BE2C (cell line): ENCODE measurements around the gene CIRBP.

Source experiments
- DNase-seq: peaks from one replicate; pipeline ENCODE4 v3.0.0-alpha.2; 2020
- H3K27me3 ChIP-seq: fragments of 250-450 bp; sonication (Bioruptor Pico); 2 replicates; pipeline ENCODE4 v1.5.1; 2020; ENCODE audit warnings: mild to moderate bottlenecking
- H3K36me3 ChIP-seq: fragments of 250-450 bp; sonication (Bioruptor Pico); 2 replicates; pipeline ENCODE4 v1.5.1; 2020; ENCODE audit warnings: mild to moderate bottlenecking
- H3K4me1 ChIP-seq: fragments of 250-450 bp; sonication (Bioruptor Pico); 2 replicates; pipeline ENCODE4 v1.5.1; 2020
- H3K4me3 ChIP-seq: 2 replicates; pipeline ENCODE4 v1.5.1; 2011; ENCODE audit warnings: low read depth, low read length
- H3K9me3 ChIP-seq: fragments of 250-450 bp; sonication (Bioruptor Pico); 2 replicates; pipeline ENCODE4 v1.5.1; 2020
- CTCF ChIP-seq: IDR thresholded peaks from 2 replicates; pipeline ENCODE4 v1.5.1; 2012; ENCODE audit warnings: mild to moderate bottlenecking, low read depth, low read length

Gene CIRBP

GRCh38 chr19:1276628-1277022 is 7.5 kb downstream of the CIRBP start:
- H3K4me1 ChIP-seq: peaks cover 9% of the 10 kb centered on the region
- H3K9me3 ChIP-seq: no peaks in the 10 kb centered on the region
- H3K36me3 ChIP-seq: peaks cover 45% of the 10 kb centered on the region
- no peaks in the 10 kb centered on the region for H3K27me3 ChIP-seq
- TF ChIP-seq CTCF: no peak
- peak overlapping the region; percentile 64 for H3K4me3 ChIP-seq
- no peak for DNase-seq

- peaks cover 40% of the 10 kb centered on the region for H3K36me3 ChIP-seq
- peaks cover 9% of the 10 kb centered on the region for H3K4me1 ChIP-seq
- H3K27me3 ChIP-seq: no peaks in the 10 kb centered on the region
- no peak for DNase-seq
- H3K4me3 ChIP-seq: no peak overlapping the region
- no peaks in the 10 kb centered on the region for H3K9me3 ChIP-seq
- no peak for TF ChIP-seq CTCF
Measured at GRCh38 chr19:1277061-1277460, 7.9 kb downstream of the CIRBP start.

- Histone ChIP-seq H3K27me3 (no peaks in the 10 kb centered on the region), H3K9me3 (no peaks in the 10 kb centered on the region), H3K4me1 (peaks cover 9% of the 10 kb centered on the region), H3K4me3 (no peak overlapping the region), H3K36me3 (peaks cover 33% of the 10 kb centered on the region)
- no peak for TF ChIP-seq CTCF
- DNase-seq: no peak
Measured at GRCh38 chr19:1278074-1278473, 8.9 kb downstream of the CIRBP start.

GRCh38 chr19:1278713-1279660 is 9.9 kb downstream of the CIRBP start:
- no peaks in the 10 kb centered on the region for H3K9me3 ChIP-seq
- TF ChIP-seq CTCF: no peak
- DNase-seq: no peak
- H3K4me3 ChIP-seq: no peak overlapping the region
- peaks cover 24% of the 10 kb centered on the region for H3K36me3 ChIP-seq
- no peaks in the 10 kb centered on the region for H3K27me3 ChIP-seq
- peaks cover 6% of the 10 kb centered on the region for H3K4me1 ChIP-seq

- H3K36me3 ChIP-seq: peaks cover 15% of the 10 kb centered on the region
- peak; percentile 88 for DNase-seq
- no peaks in the 10 kb centered on the region for H3K4me1 ChIP-seq
- H3K9me3 ChIP-seq: no peaks in the 10 kb centered on the region
- TF ChIP-seq CTCF: peak; percentile 95
- peaks cover 2% of the 10 kb centered on the region for H3K27me3 ChIP-seq
- H3K4me3 ChIP-seq: no peak overlapping the region
Measured at GRCh38 chr19:1279782-1280341, 10.7 kb downstream of the CIRBP start.
